B cell (primary cell): ENCODE measurements around the gene PLAC1.

Experiments
- CTCF ChIP-seq: fragments of 200-600 bp; IDR thresholded peaks from one replicate; pipeline ENCODE4 v1.8.0; 2022; ENCODE audit warnings: antibody characterized with exemption, mild to moderate bottlenecking
- EZH2 ChIP-seq: IDR thresholded peaks from 2 replicates; pipeline ENCODE4 v1.6.1; 2012; ENCODE audit warnings: borderline replicate concordance, low read depth, mild to moderate bottlenecking, moderate library complexity, low read length; ENCODE audit not compliant: insufficient read depth, poor library complexity, severe bottlenecking

GRCh38 chrX:134688839-134689238 is 30.6 kb upstream of the PLAC1 start:
- no peak for TF ChIP-seq CTCF
- TF ChIP-seq EZH2 = no peak
